ENCODE data around the gene CYP27B1.

DNA sequence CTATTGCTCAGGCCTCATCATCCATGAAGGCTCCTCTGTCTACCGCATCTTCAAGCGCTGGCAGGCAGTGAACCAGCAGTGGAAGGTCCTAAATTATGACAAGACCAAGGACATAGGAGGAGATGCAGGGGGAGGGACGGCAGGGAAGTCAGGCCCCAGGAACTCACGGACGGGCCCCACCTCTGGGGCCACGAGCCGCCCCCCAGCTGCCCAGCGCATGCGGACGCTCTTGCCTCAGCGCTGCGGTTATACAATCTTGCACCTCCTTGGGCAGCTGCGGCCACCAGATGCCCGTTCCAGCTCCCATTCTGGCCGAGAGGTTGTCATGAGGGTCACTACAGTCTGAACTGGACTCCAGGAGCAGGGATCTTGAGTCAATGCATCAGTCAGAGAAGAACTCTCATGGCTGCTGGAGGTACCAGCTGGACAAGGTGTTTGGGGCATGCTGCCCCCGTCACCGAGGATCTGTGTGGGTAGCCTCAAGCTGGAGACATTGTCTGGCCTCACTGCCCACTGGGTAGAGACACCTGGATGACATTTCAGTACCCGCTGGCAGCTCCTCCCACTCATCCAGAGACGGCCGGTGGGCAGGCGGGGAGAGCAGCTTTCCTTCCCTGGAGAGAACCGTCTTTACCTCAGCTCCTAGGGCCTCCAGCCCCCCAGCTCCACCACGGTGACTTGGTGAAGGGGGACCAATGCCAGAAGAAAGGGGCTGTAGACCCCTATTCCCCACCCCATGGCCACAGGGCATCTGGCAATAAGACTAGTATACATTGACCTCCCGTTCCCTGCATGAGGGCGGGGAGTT is 8.1 kb downstream of the CYP27B1 start:
- TF ChIP-seq, protein P1, sequence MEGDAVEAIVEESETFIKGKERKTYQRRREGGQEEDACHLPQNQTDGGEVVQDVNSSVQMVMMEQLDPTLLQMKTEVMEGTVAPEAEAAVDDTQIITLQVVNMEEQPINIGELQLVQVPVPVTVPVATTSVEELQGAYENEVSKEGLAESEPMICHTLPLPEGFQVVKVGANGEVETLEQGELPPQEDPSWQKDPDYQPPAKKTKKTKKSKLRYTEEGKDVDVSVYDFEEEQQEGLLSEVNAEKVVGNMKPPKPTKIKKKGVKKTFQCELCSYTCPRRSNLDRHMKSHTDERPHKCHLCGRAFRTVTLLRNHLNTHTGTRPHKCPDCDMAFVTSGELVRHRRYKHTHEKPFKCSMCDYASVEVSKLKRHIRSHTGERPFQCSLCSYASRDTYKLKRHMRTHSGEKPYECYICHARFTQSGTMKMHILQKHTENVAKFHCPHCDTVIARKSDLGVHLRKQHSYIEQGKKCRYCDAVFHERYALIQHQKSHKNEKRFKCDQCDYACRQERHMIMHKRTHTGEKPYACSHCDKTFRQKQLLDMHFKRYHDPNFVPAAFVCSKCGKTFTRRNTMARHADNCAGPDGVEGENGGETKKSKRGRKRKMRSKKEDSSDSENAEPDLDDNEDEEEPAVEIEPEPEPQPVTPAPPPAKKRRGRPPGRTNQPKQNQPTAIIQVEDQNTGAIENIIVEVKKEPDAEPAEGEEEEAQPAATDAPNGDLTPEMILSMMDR (conservative IDR thresholded peaks at IDR 0.05; ENCODE audit: low read length): no peak
- no peak for TF ChIP-seq EZH2phosphoT487 (IDR thresholded peaks at IDR 0.05; ENCODE audit: borderline replicate concordance, low read depth, low read length)
